ENCODE data around the gene POLR3C. TPM values are rescaled to one million over a fixed set of nuclear protein-coding genes. Genes with fewer than 3 reads are reported as not detected.

The POLR3C gene
- total and polyA plus RNA-seq, 2 of the 13 experiments (the other 11 are each of a cell fraction or from before 2014, with no cell fraction given) = 15.5 to 24.3 TPM

DNA sequence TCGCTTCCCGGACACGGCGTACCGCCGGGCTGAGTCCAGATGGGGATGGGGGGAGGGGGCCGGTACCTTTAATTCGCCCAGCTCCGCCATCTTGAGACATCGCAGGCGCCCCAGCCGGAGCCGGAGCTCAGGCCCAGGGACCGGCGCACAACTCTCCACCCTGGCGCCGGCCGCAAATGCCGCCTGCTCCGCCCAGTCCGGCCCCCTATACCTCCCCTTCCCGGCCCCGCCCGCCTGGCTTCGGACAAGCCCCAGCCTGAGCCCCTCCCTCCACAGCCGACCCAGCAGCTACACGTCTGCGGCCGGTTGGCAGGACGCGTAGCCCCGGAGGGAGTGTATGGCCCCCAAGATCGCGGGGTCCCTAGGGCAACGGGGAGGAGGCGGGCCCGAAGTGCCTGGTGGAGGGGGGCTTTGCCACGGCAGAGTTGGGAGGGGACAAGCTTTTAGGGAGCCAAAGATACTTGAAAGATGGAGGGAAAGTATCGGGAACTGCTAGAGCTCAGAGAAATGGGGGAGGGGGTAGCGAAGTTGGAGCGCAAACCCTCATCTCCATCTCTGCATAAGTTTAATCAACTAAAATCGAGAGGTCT lies 35.0 kb downstream of the POLR3C start, which contains the start of gene PIAS3 (continued):
- TF ChIP-seq, protein P1, sequence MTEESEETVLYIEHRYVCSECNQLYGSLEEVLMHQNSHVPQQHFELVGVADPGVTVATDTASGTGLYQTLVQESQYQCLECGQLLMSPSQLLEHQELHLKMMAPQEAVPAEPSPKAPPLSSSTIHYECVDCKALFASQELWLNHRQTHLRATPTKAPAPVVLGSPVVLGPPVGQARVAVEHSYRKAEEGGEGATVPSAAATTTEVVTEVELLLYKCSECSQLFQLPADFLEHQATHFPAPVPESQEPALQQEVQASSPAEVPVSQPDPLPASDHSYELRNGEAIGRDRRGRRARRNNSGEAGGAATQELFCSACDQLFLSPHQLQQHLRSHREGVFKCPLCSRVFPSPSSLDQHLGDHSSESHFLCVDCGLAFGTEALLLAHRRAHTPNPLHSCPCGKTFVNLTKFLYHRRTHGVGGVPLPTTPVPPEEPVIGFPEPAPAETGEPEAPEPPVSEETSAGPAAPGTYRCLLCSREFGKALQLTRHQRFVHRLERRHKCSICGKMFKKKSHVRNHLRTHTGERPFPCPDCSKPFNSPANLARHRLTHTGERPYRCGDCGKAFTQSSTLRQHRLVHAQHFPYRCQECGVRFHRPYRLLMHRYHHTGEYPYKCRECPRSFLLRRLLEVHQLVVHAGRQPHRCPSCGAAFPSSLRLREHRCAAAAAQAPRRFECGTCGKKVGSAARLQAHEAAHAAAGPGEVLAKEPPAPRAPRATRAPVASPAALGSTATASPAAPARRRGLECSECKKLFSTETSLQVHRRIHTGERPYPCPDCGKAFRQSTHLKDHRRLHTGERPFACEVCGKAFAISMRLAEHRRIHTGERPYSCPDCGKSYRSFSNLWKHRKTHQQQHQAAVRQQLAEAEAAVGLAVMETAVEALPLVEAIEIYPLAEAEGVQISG (CRISPR knock-in tag; IDR thresholded peaks at IDR 0.05) = peak; percentile 69
- TF ChIP-seq, protein P2, sequence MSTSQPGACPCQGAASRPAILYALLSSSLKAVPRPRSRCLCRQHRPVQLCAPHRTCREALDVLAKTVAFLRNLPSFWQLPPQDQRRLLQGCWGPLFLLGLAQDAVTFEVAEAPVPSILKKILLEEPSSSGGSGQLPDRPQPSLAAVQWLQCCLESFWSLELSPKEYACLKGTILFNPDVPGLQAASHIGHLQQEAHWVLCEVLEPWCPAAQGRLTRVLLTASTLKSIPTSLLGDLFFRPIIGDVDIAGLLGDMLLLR (CRISPR knock-in tag; IDR thresholded peaks at IDR 0.05) = no peak
- TF ChIP-seq ZNF619 (CRISPR knock-in tag; IDR thresholded peaks at IDR 0.05) (0 out of 2 replicates have a peak, but pooled peaks have one; percentile 13), TEAD3 (CRISPR knock-in tag; optimal IDR thresholded peaks at IDR 0.05; ENCODE audit: borderline replicate concordance) (peak; percentile 45), SRSF9 (IDR thresholded peaks at IDR 0.05; ENCODE audit: borderline replicate concordance, insufficient read depth, low read depth, low read length, poor library complexity, severe bottlenecking) (no peak), SALL1 (CRISPR knock-in tag; IDR thresholded peaks at IDR 0.05) (peak; percentile 25; the same call in 1 of the 2 replicates), ZSCAN25 (CRISPR knock-in tag; IDR thresholded peaks at IDR 0.05) (no peak), FOSL2 (CRISPR knock-in tag; IDR thresholded peaks at IDR 0.05) (no peak; the same call in 1 of the 2 replicates), ZNF292 (CRISPR knock-in tag; IDR thresholded peaks at IDR 0.05; ENCODE audit: borderline replicate concordance, low read depth) (peak; percentile 63; the same call in 1 of the 2 replicates), AHR (CRISPR knock-in tag; IDR thresholded peaks at IDR 0.05) (no peak; the same call in 1 of the 2 replicates), ZNF850 (CRISPR knock-in tag; conservative IDR thresholded peaks at IDR 0.05) (no peak), ARNT (IDR thresholded peaks at IDR 0.05) (no peak), RORA (CRISPR knock-in tag; IDR thresholded peaks at IDR 0.05) (no peak), ZNF17 (CRISPR knock-in tag; IDR thresholded peaks at IDR 0.05) (no peak), HDAC1 (CRISPR knock-in tag; IDR thresholded peaks at IDR 0.05) (peak; percentile 71; the same call in 1 of the 2 replicates), KDM5B (CRISPR knock-in tag; IDR thresholded peaks at IDR 0.05; ENCODE audit: borderline replicate concordance) (peak; percentile 57; the same call in 1 of the 2 replicates), ZNF816 (CRISPR knock-in tag; IDR thresholded peaks at IDR 0.05; ENCODE audit: borderline replicate concordance) (no peak)
- TF ChIP-seq, protein P3, sequence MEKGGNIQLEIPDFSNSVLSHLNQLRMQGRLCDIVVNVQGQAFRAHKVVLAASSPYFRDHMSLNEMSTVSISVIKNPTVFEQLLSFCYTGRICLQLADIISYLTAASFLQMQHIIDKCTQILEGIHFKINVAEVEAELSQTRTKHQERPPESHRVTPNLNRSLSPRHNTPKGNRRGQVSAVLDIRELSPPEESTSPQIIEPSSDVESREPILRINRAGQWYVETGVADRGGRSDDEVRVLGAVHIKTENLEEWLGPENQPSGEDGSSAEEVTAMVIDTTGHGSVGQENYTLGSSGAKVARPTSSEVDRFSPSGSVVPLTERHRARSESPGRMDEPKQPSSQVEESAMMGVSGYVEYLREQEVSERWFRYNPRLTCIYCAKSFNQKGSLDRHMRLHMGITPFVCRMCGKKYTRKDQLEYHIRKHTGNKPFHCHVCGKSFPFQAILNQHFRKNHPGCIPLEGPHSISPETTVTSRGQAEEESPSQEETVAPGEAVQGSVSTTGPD (CRISPR knock-in tag; IDR thresholded peaks at IDR 0.05) = no peak
- TF ChIP-seq, protein P4, sequence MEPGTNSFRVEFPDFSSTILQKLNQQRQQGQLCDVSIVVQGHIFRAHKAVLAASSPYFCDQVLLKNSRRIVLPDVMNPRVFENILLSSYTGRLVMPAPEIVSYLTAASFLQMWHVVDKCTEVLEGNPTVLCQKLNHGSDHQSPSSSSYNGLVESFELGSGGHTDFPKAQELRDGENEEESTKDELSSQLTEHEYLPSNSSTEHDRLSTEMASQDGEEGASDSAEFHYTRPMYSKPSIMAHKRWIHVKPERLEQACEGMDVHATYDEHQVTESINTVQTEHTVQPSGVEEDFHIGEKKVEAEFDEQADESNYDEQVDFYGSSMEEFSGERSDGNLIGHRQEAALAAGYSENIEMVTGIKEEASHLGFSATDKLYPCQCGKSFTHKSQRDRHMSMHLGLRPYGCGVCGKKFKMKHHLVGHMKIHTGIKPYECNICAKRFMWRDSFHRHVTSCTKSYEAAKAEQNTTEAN (CRISPR knock-in tag; conservative IDR thresholded peaks at IDR 0.05) = no peak
- TF ChIP-seq, protein P5, sequence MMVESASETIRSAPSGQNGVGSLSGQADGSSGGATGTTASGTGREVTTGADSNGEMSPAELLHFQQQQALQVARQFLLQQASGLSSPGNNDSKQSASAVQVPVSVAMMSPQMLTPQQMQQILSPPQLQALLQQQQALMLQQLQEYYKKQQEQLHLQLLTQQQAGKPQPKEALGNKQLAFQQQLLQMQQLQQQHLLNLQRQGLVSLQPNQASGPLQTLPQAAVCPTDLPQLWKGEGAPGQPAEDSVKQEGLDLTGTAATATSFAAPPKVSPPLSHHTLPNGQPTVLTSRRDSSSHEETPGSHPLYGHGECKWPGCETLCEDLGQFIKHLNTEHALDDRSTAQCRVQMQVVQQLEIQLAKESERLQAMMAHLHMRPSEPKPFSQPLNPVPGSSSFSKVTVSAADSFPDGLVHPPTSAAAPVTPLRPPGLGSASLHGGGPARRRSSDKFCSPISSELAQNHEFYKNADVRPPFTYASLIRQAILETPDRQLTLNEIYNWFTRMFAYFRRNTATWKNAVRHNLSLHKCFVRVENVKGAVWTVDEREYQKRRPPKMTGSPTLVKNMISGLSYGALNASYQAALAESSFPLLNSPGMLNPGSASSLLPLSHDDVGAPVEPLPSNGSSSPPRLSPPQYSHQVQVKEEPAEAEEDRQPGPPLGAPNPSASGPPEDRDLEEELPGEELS (CRISPR knock-in tag; IDR thresholded peaks at IDR 0.05) = no peak
- TF ChIP-seq, protein P6, sequence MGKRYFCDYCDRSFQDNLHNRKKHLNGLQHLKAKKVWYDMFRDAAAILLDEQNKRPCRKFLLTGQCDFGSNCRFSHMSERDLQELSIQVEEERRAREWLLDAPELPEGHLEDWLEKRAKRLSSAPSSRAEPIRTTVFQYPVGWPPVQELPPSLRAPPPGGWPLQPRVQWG (CRISPR knock-in tag; IDR thresholded peaks at IDR 0.05; ENCODE audit: borderline replicate concordance, low read depth) = no peak
